Keratinocyte (primary cell): ENCODE measurements around the gene MYL6. TPM values are rescaled to one million over a fixed set of nuclear protein-coding genes. Genes with fewer than 3 reads are reported as not detected.

ENCODE experiments used
- DNase-seq: peaks from one replicate; pipeline ENCODE4 v3.0.0-alpha.2; 2011; ENCODE audit warnings: low read depth, missing footprints, low spot score
- FAIRE-seq: peaks from 2 replicates; lab custom pipeline; 2011; peaks lifted over from hg19 to GRCh38; lab: Jason Lieb, UNC
- H2AFZ ChIP-seq: 2 replicates; pipeline ENCODE4 v1.6.0; 2012; ENCODE audit warnings: low read length, control low read depth, inconsistent platforms; ENCODE audit not compliant: control insufficient read depth
- H3K27ac ChIP-seq: 2 replicates; pipeline ENCODE4 v1.5.1; 2011; ENCODE audit warnings: low read length; ENCODE audit not compliant: control insufficient read depth, insufficient read depth
- H3K27me3 ChIP-seq: 3 replicates; pipeline ENCODE4 v1.6.0; 2011; ENCODE audit warnings: low read length; ENCODE audit not compliant: control insufficient read depth, insufficient read depth; ENCODE audit errors: extremely low read depth
- H3K36me3 ChIP-seq, 2 experiments: 2 replicates in 1 of 2; 3 replicates in 1 of 2; pipeline ENCODE4 v1.5.1; 2011; ENCODE audit warnings: low read length in 2 of 2, mild to moderate bottlenecking in 1 of 2; ENCODE audit not compliant: control insufficient read depth in 2 of 2, insufficient read depth in 2 of 2; ENCODE audit errors: extremely low read depth in 1 of 2
- H3K4me1 ChIP-seq: 3 replicates; pipeline ENCODE4 v1.5.1; 2011; ENCODE audit warnings: low read length; ENCODE audit not compliant: control insufficient read depth, insufficient read depth; ENCODE audit errors: extremely low read depth
- H3K4me2 ChIP-seq: 3 replicates; pipeline ENCODE4 v1.6.0; 2011; ENCODE audit warnings: low read depth, low read length; ENCODE audit not compliant: control insufficient read depth, insufficient read depth; ENCODE audit errors: extremely low read depth
- H3K4me3 ChIP-seq, 3 experiments: fragments of 200-600 bp in 1 of 3; sonication (generic) in 1 of 3; 2 replicates in 2 of 3; 3 replicates in 1 of 3; pipeline ENCODE4 v1.5.1; 2011 to 2016; ENCODE audit warnings: low read length in 3 of 3, mild to moderate bottlenecking in 3 of 3, control low read depth in 2 of 3, inconsistent platforms in 1 of 3, low read depth in 1 of 3, mixed read lengths in 1 of 3, mixed run types in 1 of 3, moderate library complexity in 1 of 3; ENCODE audit not compliant: control insufficient read depth in 2 of 3, insufficient read depth in 2 of 3; ENCODE audit errors: extremely low read depth in 1 of 3
- H3K79me2 ChIP-seq: 2 replicates; pipeline ENCODE4 v1.6.0; 2012; ENCODE audit warnings: low read length; ENCODE audit not compliant: control insufficient read depth, insufficient read depth
- H3K9ac ChIP-seq: 3 replicates; pipeline ENCODE4 v1.6.0; 2011; ENCODE audit warnings: low read length; ENCODE audit not compliant: control insufficient read depth, insufficient read depth; ENCODE audit errors: extremely low read depth
- H3K9me1 ChIP-seq: 3 replicates; pipeline ENCODE4 v1.6.0; 2011; ENCODE audit warnings: low read length; ENCODE audit not compliant: control insufficient read depth, insufficient read depth; ENCODE audit errors: extremely low read depth
- H3K9me3 ChIP-seq: 2 replicates; pipeline ENCODE4 v1.5.1; 2012; ENCODE audit warnings: low read depth, low read length; ENCODE audit not compliant: control insufficient read depth
- H4K20me1 ChIP-seq: 3 replicates; pipeline ENCODE4 v1.6.0; 2011; ENCODE audit warnings: low read length; ENCODE audit not compliant: control insufficient read depth, insufficient read depth; ENCODE audit errors: extremely low read depth
- CTCF ChIP-seq, 3 experiments: IDR thresholded peaks in 1 of 3; conservative IDR thresholded peaks in 1 of 3; optimal IDR thresholded peaks in 1 of 3; 2 replicates in 2 of 3; 3 replicates in 1 of 3; pipeline versions ENCODE3 to v1.5.1; 2011; ENCODE audit warnings: low read length in 3 of 3, mild to moderate bottlenecking in 3 of 3, moderate library complexity in 2 of 3, control low read depth in 1 of 3, inconsistent platforms in 1 of 3; ENCODE audit not compliant: insufficient read depth in 2 of 3; ENCODE audit errors: extremely low read depth in 1 of 3
- EZH2 ChIP-seq: IDR thresholded peaks from one replicate; pipeline ENCODE4 v1.6.1; 2012; ENCODE audit warnings: inconsistent platforms, mild to moderate bottlenecking, low read length, moderate library complexity
- dilution Hi-C: fragments of 300-500 bp; cut with MboI; formaldehyde crosslinking; loops from one replicate; pipeline ENCODE4 v1.7.0; 2020; ENCODE audit warnings: low sequenced_read_pairs; ENCODE audit not compliant: extremely low pct_ligation_motif_present
- polyA plus RNA-seq, 5 experiments: library from polyadenylated mRNA; depleted of rRNA in 3 of 5; stranded (reverse) in 3 of 5; stranded (forward) in 1 of 5; unstranded in 1 of 5; fragments of >200 nt; gene quantifications; 1 replicate in 1 of 5; 2 replicates in 3 of 5; 3 replicates in 1 of 5; pipeline versions ENCODE4 v1.2.1 to v1.2.3, GENCODE V29; 2011 to 2012; ENCODE audit warnings: missing spikeins in 2 of 5, low read depth in 1 of 5, low replicate concordance in 1 of 5

The MYL6 gene
- polyA plus RNA-seq, 1 donor (not counting 4 experiments of a cell fraction or from before 2014, with no cell fraction given) = 4,542 TPM

- dilution Hi-C loops = no loop called here
- H3K9me1 ChIP-seq = no peaks in the 10 kb centered on the region
- H3K9ac ChIP-seq = peak overlapping the region; percentile 99
- H3K4me2 ChIP-seq = peak overlapping the region; percentile 95
- no peak for DNase-seq
- H3K4me3 ChIP-seq = peak overlapping the region; percentile 84 to 98 (median 89)
- H2AFZ ChIP-seq = no peak overlapping the region
- no peaks in the 10 kb centered on the region for H3K9me3 ChIP-seq
- peaks cover 26% of the 10 kb centered on the region for H3K4me1 ChIP-seq
- peaks cover 28% of the 10 kb centered on the region for H3K79me2 ChIP-seq
- peaks cover 21% of the 10 kb centered on the region for H4K20me1 ChIP-seq
- peaks cover 35 to 38% of the 10 kb centered on the region in 2 experiments for H3K36me3 ChIP-seq
- peak; percentile 32 for FAIRE-seq
- peak overlapping the region; percentile 98 for H3K27ac ChIP-seq
- H3K27me3 ChIP-seq = no peaks in the 10 kb centered on the region
- no peak for TF ChIP-seq EZH2
Observed at GRCh38 chr12:56159482-56160192, 1.5 kb downstream of the MYL6 start.

GRCh38 chr12:56160193-56160763, 2.1 kb downstream of the MYL6 start:
- Histone ChIP-seq H3K27me3 (no peaks in the 10 kb centered on the region), H3K9me3 (no peaks in the 10 kb centered on the region), H3K9ac (peak overlapping the region; percentile 99), H3K4me1 (peaks cover 26% of the 10 kb centered on the region), H3K79me2 (peaks cover 28% of the 10 kb centered on the region), H4K20me1 (peaks cover 21% of the 10 kb centered on the region), H3K9me1 (no peaks in the 10 kb centered on the region), H3K36me3 (peaks cover 37 to 38% of the 10 kb centered on the region in 2 experiments), H3K4me3 (peak overlapping the region; percentile 84 to 98 (median 89)), H2AFZ (no peak overlapping the region), H3K4me2 (peak overlapping the region; percentile 95), H3K27ac (peak overlapping the region; percentile 21)
- DNase-seq (no peak), FAIRE-seq (no peak)
- dilution Hi-C loops = no loop called here
- TF ChIP-seq CTCF (optimal IDR thresholded peaks at IDR 0.05 in 1 of 3, IDR thresholded peaks at IDR 0.05 in 1 of 3, conservative IDR thresholded peaks at IDR 0.05 in 1 of 3; ENCODE audit: extremely low read depth in 1 of 3, insufficient read depth in 2 of 3, low read length in 3 of 3) (peak in 1 of 3 experiments; percentile 4), EZH2 (no peak)
